GM10847 (cell line): ENCODE results near the gene ENO1.
A peak's percentile ranks its signal among the peaks of the same experiment; 100 is the strongest.

Experiments used
- POLR2A ChIP-seq: IDR thresholded peaks from 2 replicates; pipeline ENCODE4 v1.6.1; 2011; ENCODE audit not compliant: insufficient read length; ENCODE audit errors: extremely low read depth

Gene ENO1

DNA sequence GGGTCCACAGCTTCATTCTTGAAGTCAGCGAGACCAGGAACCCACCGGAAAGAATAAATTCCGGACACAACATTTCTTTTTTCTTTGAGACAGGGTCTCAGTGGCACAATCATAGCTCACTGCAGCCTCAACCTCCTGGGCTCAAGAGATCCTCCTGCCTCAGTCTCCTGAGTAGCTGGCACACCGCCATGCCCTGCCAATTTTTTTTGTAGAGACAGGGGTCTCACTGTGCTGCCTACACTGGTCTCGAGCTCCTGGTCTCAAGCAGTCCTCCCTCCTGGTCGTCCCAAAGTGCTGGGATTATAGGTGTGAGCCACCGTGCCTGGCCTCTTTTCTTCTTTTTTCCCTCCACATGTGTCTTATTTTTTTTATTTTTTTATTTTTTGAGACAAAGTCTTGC is 20.6 kb upstream of the ENO1 start:
- no peak for TF ChIP-seq POLR2A

DNA sequence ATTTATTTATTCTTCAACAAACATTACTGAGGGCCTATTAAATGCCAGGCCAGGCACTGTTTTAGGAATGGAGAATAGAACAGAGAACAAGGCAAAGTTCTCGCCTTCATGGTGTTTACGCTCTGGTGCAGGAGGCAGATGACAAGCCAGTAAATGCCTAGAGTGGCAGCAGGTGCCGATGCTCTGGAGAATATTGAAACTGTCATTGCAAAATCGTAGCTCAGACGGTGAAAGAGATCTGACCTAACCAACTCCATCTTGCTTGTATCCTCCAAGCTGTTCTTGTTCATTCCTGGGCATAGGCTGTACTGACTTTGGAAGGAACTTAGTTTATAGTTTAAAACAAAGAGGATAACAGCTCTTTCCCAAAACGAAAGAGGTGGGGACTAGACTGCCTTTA is 13.5 kb upstream of the ENO1 start:
- no peak for TF ChIP-seq POLR2A

DNA sequence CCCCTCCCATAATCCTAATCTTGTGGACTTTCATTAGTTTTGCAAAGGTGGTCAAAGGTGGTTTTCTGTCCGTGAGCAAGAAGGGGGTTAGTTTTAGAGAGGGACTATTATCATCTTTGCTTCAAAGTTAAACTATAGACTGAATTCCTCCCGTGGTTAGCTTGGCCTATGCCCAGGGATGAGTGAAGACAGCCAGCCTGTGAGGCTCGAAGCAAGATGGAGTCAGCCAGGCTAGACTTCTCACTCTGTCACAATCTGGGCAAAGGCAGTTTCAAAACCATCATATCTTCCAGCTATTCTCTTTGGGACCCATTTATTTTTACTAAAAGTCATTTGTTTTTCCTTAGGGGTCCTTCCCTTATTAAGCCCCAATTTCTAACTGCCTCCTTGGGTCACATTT is 12.9 kb upstream of the ENO1 start:
- no peak for TF ChIP-seq POLR2A

- TF ChIP-seq POLR2A: no peak
These were observed 11.7 kb upstream of the ENO1 start for GRCh38 chr1:8889925-8890785.

DNA sequence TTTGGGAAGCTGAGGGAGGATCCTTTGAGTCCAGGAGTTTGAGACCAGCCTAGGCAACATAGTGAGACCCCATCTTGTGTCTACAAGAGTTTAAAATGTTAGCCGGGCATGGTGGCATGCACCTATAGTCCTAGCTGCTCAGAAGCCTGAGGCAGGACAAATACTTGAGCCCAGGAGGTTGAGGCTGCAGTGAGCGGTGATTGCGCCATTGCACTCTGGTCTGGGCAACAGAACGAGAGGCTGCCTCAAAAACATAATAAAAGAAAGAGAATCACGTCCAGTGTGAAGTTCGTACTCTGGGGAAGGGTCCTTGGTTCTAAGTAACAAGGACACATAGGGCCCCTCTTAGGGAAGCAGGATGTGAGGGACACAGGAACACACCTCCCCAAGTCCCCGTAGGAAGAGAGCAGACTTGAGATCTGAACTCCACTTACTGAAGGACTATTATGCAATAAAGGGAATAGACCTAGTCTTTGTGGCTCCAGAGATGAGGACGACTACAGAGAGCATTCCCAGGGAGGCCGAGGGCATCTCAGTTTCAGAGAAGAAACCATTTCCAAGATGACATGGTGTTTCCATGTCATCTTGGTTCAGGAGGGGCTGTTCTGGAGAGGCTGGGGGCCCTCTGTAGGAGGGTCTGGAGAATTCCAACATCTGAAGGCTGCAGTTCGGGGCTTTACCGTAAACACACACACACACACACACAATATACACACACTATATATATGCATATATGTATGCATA is 10.8 kb upstream of the ENO1 start:
- no peak for TF ChIP-seq POLR2A

DNA sequence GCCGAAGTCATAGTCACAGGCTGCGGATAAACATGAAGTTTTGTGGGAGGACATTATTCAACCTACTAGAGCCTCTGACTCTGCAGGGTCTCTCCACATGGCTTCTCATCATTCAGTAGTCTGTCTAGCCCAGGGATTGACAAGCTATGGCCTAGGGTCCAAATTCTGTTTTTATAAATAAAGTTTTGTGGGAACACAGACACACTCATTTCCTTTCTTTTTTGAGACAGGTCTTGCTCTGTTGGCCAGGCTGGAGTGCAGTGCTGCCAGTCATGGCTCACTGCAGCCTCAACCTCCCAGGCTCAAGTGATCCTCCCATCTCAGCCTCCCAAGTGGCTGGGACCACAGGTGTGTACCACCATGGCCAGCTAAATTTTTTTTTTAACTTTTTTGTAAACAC is 8.1 kb upstream of the ENO1 start:
- TF ChIP-seq POLR2A: no peak

GRCh38 chr1:8883491-8883890 is 5.0 kb upstream of the ENO1 start:
- TF ChIP-seq POLR2A: no peak

DNA sequence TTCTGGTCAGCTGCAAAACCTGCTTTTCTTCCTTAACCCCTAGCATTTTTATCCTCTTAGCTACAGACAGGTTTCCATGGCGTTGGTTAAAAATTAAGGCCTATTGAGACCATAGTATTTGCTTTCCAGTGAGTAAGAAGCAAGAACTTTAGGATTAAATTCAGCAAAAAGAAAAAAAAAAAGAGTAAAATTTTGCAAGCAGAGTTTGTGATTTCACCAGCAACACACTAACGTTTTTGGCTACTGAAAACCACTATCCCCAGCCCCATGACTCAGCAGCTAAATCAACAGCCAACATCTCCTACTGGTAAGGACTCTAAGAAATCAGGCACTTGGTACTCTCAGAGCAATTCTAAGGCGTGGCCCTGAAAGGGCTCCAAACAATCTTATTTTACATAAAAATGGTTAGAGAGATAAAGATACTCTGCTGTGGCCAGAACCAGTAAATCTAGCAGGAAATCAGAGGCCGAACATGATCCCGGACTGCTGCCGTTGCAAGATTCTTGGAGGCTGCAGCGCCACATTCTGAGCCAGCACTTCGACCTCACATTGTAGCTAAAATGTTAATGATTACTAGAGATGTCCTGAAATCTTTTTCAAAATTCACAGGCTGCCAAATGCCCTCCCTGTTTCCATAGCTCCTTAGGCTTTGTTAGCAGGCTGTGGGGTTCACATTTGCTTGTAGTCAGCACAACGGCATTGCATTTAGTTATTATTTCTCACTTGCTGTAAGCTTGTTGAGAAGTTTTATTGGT is 1.6 kb upstream of the ENO1 start:
- no peak for TF ChIP-seq POLR2A

GRCh38 chr1:8879464-8879921 is 1.0 kb upstream of the ENO1 start:
- TF ChIP-seq POLR2A: no peak

DNA sequence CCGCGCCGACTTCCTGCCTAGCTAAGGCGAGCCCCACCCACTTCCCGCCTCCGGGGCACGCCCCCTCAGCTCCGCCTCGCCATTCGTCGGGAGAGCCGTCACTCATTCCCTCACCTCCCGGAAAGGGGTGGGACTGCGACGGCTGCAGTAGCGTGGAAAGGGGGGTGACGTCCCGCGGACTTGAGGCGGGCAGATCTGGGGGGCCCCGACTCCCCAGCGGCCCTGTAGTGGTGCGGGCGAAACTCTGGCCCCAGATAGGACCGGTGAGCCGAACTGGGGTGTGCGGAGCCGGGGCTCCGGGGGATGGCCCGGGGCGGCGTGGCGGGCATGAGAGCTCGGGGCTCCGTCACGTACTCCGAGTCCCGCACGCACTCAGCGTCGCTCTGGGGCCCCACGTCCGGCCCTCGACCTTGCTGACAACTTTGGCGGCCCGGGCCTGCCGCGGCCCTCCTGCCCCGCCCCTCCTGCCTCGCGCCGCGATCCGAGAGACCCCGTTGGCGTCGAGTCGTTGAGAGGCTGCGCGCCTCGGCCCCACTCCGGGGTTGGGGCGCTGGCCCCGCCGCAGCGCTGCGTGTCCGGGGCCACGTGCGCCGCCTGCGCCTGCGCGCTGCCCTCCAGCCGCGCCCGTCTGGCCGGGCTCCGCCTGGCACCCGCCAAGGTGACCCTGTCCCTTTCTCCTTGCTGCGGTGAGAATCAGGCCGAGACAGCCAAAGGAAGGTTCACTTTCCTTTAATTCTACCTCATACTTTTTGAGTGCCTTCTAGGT is 395 bp upstream of the ENO1 start:
- TF ChIP-seq POLR2A: peak; percentile 50

GRCh38 chr1:8876087-8876486 is 2.4 kb downstream of the ENO1 start:
- no peak for TF ChIP-seq POLR2A

GRCh38 chr1:8875216-8875861 is 3.1 kb downstream of the ENO1 start:
- no peak for TF ChIP-seq POLR2A

DNA sequence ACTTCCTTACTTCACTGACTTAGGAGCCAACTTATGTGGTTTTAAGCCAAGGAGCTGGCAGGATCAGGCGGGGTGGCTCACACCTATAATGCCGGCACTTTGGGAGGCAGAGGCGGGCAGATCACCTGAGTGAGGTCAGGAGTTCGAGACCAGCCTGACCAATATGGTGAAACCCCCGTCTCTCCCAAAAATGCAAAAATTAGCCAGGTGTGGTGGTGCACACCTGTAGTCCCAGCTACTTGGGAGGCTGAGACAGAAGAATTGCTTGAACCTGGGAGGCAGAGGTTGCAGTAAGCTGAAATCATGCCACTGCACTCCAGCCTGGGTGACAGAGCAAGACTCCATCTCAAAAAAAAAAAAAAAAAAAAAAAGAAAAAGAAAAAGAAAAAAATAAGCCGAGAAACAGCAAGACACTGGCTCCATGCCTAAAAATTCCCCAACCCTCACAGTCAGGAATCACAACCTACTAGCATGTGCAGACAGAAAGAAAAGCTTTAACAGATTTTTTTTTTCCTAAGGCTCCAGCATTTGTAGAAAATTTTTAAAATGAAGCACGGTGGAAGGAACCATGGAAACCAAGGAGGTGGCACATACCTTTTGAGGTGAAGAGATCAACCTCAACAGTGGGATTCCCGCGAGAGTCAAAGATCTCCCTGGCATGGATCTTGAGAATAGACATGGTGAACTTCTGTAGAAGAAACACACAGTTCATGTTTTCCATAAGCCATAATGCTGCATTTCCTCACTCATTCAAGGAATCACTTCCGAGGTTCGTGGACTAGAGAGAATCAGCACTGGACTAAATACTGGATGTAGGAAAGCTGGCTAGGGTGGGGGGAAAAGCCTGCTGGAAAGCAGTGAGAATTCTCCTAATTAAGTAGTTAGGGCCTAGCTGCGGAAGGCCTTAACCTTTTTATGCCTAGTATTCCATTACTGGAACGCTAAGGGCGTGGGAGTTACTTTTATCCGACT is 4.0 kb downstream of the ENO1 start:
- TF ChIP-seq POLR2A: no peak
